Measurements from ENCODE around the gene WIPF3.

DNA sequence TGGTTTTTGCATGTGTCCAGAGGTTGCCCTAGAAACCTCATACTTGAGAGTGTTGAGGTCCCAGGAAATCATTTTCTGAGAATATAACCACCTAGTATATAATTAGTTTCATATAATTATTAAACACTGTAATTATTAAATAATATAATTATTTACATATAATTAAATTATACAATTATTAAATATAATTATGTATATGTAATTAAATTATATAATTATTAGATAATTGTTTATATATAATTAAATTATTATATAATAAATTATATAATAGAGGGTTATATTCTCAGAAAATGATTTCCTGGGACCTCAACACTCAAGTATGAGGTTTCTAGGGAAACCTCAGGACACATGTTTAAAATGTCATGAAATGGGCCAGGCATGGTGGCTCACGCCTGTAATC lies 155.7 kb downstream of the WIPF3 start:
- TF ChIP-seq POLR2A (IDR thresholded peaks at IDR 0.05; ENCODE audit: low read depth, low read length) (no peak), POLR2AphosphoS5 (IDR thresholded peaks at IDR 0.05; ENCODE audit: low read depth, low read length) (no peak), TAF1 (IDR thresholded peaks at IDR 0.05; ENCODE audit: borderline replicate concordance, low read depth, low read length) (no peak)
